H9 (cell line): ENCODE results near the gene BCKDHA. TPM values are rescaled to one million over a fixed set of nuclear protein-coding genes. Genes with fewer than 3 reads are reported as not detected.

Experiments used
- DNase-seq: peaks from one replicate; pipeline ENCODE4 v3.0.0-alpha.2; 2017
- H2AFZ ChIP-seq: one replicate; pipeline ENCODE4 v1.6.1; 2013; ENCODE audit warnings: mild to moderate bottlenecking, low read length, control low read depth, moderate library complexity
- H2AK5ac ChIP-seq: 2 replicates; pipeline ENCODE4 v1.6.1; 2013; ENCODE audit warnings: low read length, control low read depth, mixed read lengths; ENCODE audit not compliant: insufficient read length
- H2BK120ac ChIP-seq: one replicate; pipeline ENCODE4 v1.6.1; 2013; ENCODE audit warnings: low read depth, mild to moderate bottlenecking, low read length, control low read depth, inconsistent platforms; ENCODE audit not compliant: poor library complexity, severe bottlenecking
- H2BK12ac ChIP-seq: 2 replicates; pipeline ENCODE4 v1.6.1; 2013; ENCODE audit warnings: low read length, control low read depth, mixed read lengths, low read depth; ENCODE audit not compliant: insufficient read length
- H2BK15ac ChIP-seq: 2 replicates; pipeline ENCODE4 v1.6.1; 2013; ENCODE audit warnings: low read depth, low read length, control low read depth
- H2BK20ac ChIP-seq: one replicate; pipeline ENCODE4 v1.6.1; 2013; ENCODE audit warnings: low read depth, mild to moderate bottlenecking, low read length, control low read depth, inconsistent platforms; ENCODE audit not compliant: poor library complexity, severe bottlenecking
- H2BK5ac ChIP-seq: 2 replicates; pipeline ENCODE4 v1.6.1; 2013; ENCODE audit warnings: low read length, control low read depth, mixed read lengths; ENCODE audit not compliant: insufficient read length
- H3K14ac ChIP-seq: 2 replicates; pipeline ENCODE4 v1.6.1; 2013; ENCODE audit warnings: low read length, control low read depth; ENCODE audit not compliant: insufficient read depth
- H3K18ac ChIP-seq: 2 replicates; pipeline ENCODE4 v1.6.1; 2013; ENCODE audit warnings: low read depth, mild to moderate bottlenecking, mixed read lengths, low read length, control low read depth; ENCODE audit not compliant: insufficient read length
- H3K23ac ChIP-seq: 2 replicates; pipeline ENCODE4 v1.6.1; 2013; ENCODE audit warnings: low read length, control low read depth, mixed read lengths, low read depth; ENCODE audit not compliant: insufficient read length
- H3K23me2 ChIP-seq: 2 replicates; pipeline ENCODE4 v1.6.1; 2013; ENCODE audit warnings: low read depth, mild to moderate bottlenecking, mixed read lengths, low read length, control low read depth; ENCODE audit not compliant: insufficient read length, poor library complexity, severe bottlenecking
- H3K27ac ChIP-seq: 2 replicates; pipeline ENCODE4 v1.5.1; 2013; ENCODE audit warnings: low read length, control low read depth, mixed read lengths, low read depth; ENCODE audit not compliant: insufficient read length
- H3K27me3 ChIP-seq: 2 replicates; pipeline ENCODE4 v1.6.1; 2013; ENCODE audit warnings: low read length, control low read depth, inconsistent platforms; ENCODE audit not compliant: insufficient read depth
- H3K4ac ChIP-seq: 2 replicates; pipeline ENCODE4 v1.6.1; 2013; ENCODE audit warnings: low read depth, mild to moderate bottlenecking, control low read depth, inconsistent platforms, low read length, moderate library complexity
- H3K4me1 ChIP-seq: 2 replicates; pipeline ENCODE4 v1.6.1; 2013; ENCODE audit warnings: low read length, control low read depth, inconsistent platforms; ENCODE audit not compliant: insufficient read depth
- H3K4me2 ChIP-seq: 2 replicates; pipeline ENCODE4 v1.6.1; 2013; ENCODE audit warnings: low read length, control low read depth, mixed read lengths; ENCODE audit not compliant: insufficient read length, insufficient read depth
- H3K56ac ChIP-seq: 2 replicates; pipeline ENCODE4 v1.6.1; 2013; ENCODE audit warnings: low read depth, mild to moderate bottlenecking, mixed read lengths, low read length, control low read depth; ENCODE audit not compliant: insufficient read length
- H3K79me1 ChIP-seq: 2 replicates; pipeline ENCODE4 v1.6.1; 2013; ENCODE audit warnings: low read depth, mild to moderate bottlenecking, moderate library complexity, low read length, control low read depth, inconsistent platforms; ENCODE audit not compliant: insufficient read depth, poor library complexity, severe bottlenecking
- H3K79me2 ChIP-seq: 2 replicates; pipeline ENCODE4 v1.6.1; 2013; ENCODE audit warnings: low read length, control low read depth, inconsistent platforms; ENCODE audit not compliant: insufficient read depth
- H3K9ac ChIP-seq: 2 replicates; pipeline ENCODE4 v1.6.1; 2013; ENCODE audit warnings: low read length, control low read depth, mixed read lengths; ENCODE audit not compliant: insufficient read length; ENCODE audit errors: extremely low read depth
- H3K9me3 ChIP-seq: one replicate; pipeline ENCODE4 v1.6.1; 2013; ENCODE audit warnings: low read depth, low read length, inconsistent platforms; ENCODE audit not compliant: control insufficient read depth
- H3T11ph ChIP-seq: one replicate; pipeline ENCODE4 v1.6.1; 2013; ENCODE audit warnings: mild to moderate bottlenecking, low read length, control low read depth, inconsistent platforms
- H4K20me1 ChIP-seq: one replicate; pipeline ENCODE4 v1.6.1; 2013; ENCODE audit not compliant: control insufficient read depth, insufficient read length, insufficient read depth
- H4K5ac ChIP-seq: 2 replicates; pipeline ENCODE4 v1.6.1; 2013; ENCODE audit warnings: low read depth, mild to moderate bottlenecking, mixed read lengths, low read length, control low read depth; ENCODE audit not compliant: insufficient read length
- H4K8ac ChIP-seq: replicated peaks from 2 replicates; pipeline ENCODE4 v1.6.1; 2013; ENCODE audit warnings: low read length, control low read depth, mixed read lengths, low read depth; ENCODE audit not compliant: insufficient read length
- H4K91ac ChIP-seq: 2 replicates; pipeline ENCODE4 v1.6.1; 2013; ENCODE audit warnings: low read depth, mild to moderate bottlenecking, moderate library complexity, mixed read lengths, low read length, control low read depth; ENCODE audit not compliant: insufficient read length
- H3K27ac Mint-ChIP-seq, 3 experiments: 2 replicates in 2 of 3; 3 replicates in 1 of 3; pipeline ENCODE4 v1.8.0; 2020 to 2021; ENCODE audit warnings: mixed read lengths in 3 of 3, mild to moderate bottlenecking in 1 of 3, moderate library complexity in 1 of 3
- H3K27me3 Mint-ChIP-seq: 2 replicates; pipeline ENCODE4 v1.8.0; 2021; ENCODE audit warnings: low read depth, mild to moderate bottlenecking, moderate library complexity, mixed read lengths
- H3K36me3 Mint-ChIP-seq, 3 experiments: 2 replicates in 2 of 3; 3 replicates in 1 of 3; pipeline ENCODE4 v1.8.0; 2020 to 2021; ENCODE audit warnings: low read depth in 3 of 3, mixed read lengths in 3 of 3; ENCODE audit not compliant: insufficient read depth in 1 of 3
- H3K4me1 Mint-ChIP-seq, 2 experiments: 2 replicates each; pipeline ENCODE4 v1.8.0; 2020; ENCODE audit warnings: mixed read lengths in 2 of 2
- H3K4me3 Mint-ChIP-seq, 2 experiments: 2 replicates in 1 of 2; 3 replicates in 1 of 2; pipeline ENCODE4 v1.8.0; 2020 to 2021; ENCODE audit warnings: mild to moderate bottlenecking in 2 of 2, mixed read lengths in 2 of 2, moderate library complexity in 1 of 2
- H3K9me3 Mint-ChIP-seq, 2 experiments: 2 replicates in 1 of 2; 3 replicates in 1 of 2; pipeline ENCODE4 v1.8.0; 2020; ENCODE audit warnings: mild to moderate bottlenecking in 2 of 2, mixed read lengths in 2 of 2, moderate library complexity in 1 of 2
- WGBS: extraction: QIAGEN DNeasy Blood & Tissue Kit; methylation state at CpG from one replicate; pipeline ENCODE4 v1.1.7; 2013; ENCODE audit warnings: missing lambda C conversion rate, low lambda C conversion rate, mixed read lengths; ENCODE audit not compliant: insufficient read length; ENCODE audit errors: extremely low coverage; 5-methylcytosine and 5-hydroxymethylcytosine counted together
- total RNA-seq: library from RNA; stranded (reverse); gene quantifications from 2 replicates; pipeline ENCODE4 v1.2.1, GENCODE V29; 2021
- TF ChIP-seq, protein P1 (sequence below): fragments of 200-600 bp; sonication (generic); conservative IDR thresholded peaks from 3 replicates; pipeline ENCODE4 v1.8.0; 2021; ENCODE audit warnings: antibody characterized with exemption, mild to moderate bottlenecking

The BCKDHA gene
- total RNA-seq, 1 experiment from 2014 or later = 21.1 TPM

DNA sequence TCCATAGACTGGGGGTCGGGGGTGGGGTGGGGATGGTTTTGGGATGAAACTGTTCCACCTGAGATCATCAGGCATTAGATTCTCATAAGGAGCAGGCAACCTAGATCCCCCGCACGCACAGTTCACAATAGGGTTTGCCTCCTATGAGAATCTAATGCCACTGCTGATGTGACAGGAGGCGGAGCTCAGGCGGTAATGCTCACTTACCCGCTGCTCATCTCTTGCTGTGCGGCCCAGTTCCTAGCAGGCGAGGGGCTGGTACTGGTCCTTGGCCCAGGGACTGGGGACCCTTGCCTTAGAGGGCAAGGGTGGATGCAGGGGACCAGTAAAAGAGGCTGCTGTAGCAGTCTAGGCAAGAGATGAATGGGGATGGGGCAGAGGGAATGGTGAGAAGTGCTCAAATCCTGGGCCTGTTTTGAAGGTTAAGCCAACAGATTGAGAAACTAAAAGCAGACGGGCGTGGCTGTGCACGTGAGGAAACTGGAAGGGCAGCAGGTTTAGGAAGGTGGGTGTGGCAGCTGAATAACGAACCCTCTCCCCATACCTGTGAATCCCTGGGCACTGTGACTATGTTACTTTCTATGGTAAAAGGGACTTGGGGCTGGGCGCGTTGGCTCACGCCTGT, 43.8 kb downstream of the BCKDHA start:
- no peak overlapping the region for H2BK15ac ChIP-seq
- H3K79me2 ChIP-seq = no peaks in the 10 kb centered on the region
- H3K4me2 ChIP-seq = no peak overlapping the region
- H3K27ac ChIP-seq = no peak overlapping the region
- H2BK20ac ChIP-seq = no peak overlapping the region
- H2BK120ac ChIP-seq = no peak overlapping the region
- Mint-ChIP-seq H3K9me3 (peaks cover 0 to 5% of the 10 kb centered on the region in 2 experiments; a peak in 1 of 5 replicates), H3K27ac (no peak overlapping the region), H3K4me1 (peaks cover 0 to 4% of the 10 kb centered on the region in 2 experiments; a peak in 1 of 4 replicates), H3K4me3 (no peak overlapping the region), H3K36me3 (peaks cover 6 to 10% (median 9%) of the 10 kb centered on the region in 3 experiments), H3K27me3 (peaks cover 12% of the 10 kb centered on the region)
- no peak overlapping the region for H3T11ph ChIP-seq
- H4K91ac ChIP-seq = no peak overlapping the region
- no peak overlapping the region for H3K9ac ChIP-seq
- no peak overlapping the region for H2BK12ac ChIP-seq
- no peaks in the 10 kb centered on the region; the same call in 1 of the 2 replicates for H3K4me1 ChIP-seq
- H3K18ac ChIP-seq = no peak overlapping the region
- WGBS = no CpG with 5 or more reads among the region's 15 CpGs
- H4K20me1 ChIP-seq = no peaks in the 10 kb centered on the region
- no peak for DNase-seq
- H3K27me3 ChIP-seq = no peaks in the 10 kb centered on the region
- H3K79me1 ChIP-seq = peaks cover 3% of the 10 kb centered on the region
- no peak overlapping the region for H2BK5ac ChIP-seq
- no peaks in the 10 kb centered on the region for H3K9me3 ChIP-seq
- H2AFZ ChIP-seq = no peak overlapping the region
- H3K14ac ChIP-seq = no peak overlapping the region
- no peak overlapping the region for H4K8ac ChIP-seq
- H3K4ac ChIP-seq = no peak overlapping the region
- no peak overlapping the region for H2AK5ac ChIP-seq
- TF ChIP-seq, protein P1, sequence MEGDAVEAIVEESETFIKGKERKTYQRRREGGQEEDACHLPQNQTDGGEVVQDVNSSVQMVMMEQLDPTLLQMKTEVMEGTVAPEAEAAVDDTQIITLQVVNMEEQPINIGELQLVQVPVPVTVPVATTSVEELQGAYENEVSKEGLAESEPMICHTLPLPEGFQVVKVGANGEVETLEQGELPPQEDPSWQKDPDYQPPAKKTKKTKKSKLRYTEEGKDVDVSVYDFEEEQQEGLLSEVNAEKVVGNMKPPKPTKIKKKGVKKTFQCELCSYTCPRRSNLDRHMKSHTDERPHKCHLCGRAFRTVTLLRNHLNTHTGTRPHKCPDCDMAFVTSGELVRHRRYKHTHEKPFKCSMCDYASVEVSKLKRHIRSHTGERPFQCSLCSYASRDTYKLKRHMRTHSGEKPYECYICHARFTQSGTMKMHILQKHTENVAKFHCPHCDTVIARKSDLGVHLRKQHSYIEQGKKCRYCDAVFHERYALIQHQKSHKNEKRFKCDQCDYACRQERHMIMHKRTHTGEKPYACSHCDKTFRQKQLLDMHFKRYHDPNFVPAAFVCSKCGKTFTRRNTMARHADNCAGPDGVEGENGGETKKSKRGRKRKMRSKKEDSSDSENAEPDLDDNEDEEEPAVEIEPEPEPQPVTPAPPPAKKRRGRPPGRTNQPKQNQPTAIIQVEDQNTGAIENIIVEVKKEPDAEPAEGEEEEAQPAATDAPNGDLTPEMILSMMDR = no peak
- H3K23ac ChIP-seq = no peak overlapping the region
- H4K5ac ChIP-seq = no peak overlapping the region
- no peaks in the 10 kb centered on the region for H3K23me2 ChIP-seq
- no peak overlapping the region for H3K56ac ChIP-seq
